KOPT-K1 (cell line): ENCODE measurements around the gene RNF126.
"Not testable (repeated sequence)": the region's sequence is repeated elsewhere in the genome, so short reads cannot be mapped to it uniquely, and the experiment has no call there.

Source experiments
- H3K27ac ChIP-seq: fragments of 200-600 bp; sonication (generic); 2 replicates; pipeline ENCODE4 v1.5.1; 2016; ENCODE audit warnings: antibody characterized with exemption, mild to moderate bottlenecking, low read depth, low read length; ENCODE audit not compliant: poor library complexity, severe bottlenecking
- H3K36me3 ChIP-seq: fragments of 200-600 bp; sonication (generic); 2 replicates; pipeline ENCODE4 v1.5.1; 2017; ENCODE audit warnings: antibody characterized with exemption, mild to moderate bottlenecking, low read length, moderate library complexity; ENCODE audit not compliant: insufficient read depth
- H3K9me3 ChIP-seq: fragments of 200-600 bp; sonication (generic); 2 replicates; pipeline ENCODE4 v1.5.1; 2017; ENCODE audit warnings: antibody characterized with exemption, low read length, mild to moderate bottlenecking; ENCODE audit not compliant: insufficient read depth, poor library complexity, severe bottlenecking

Gene RNF126

DNA sequence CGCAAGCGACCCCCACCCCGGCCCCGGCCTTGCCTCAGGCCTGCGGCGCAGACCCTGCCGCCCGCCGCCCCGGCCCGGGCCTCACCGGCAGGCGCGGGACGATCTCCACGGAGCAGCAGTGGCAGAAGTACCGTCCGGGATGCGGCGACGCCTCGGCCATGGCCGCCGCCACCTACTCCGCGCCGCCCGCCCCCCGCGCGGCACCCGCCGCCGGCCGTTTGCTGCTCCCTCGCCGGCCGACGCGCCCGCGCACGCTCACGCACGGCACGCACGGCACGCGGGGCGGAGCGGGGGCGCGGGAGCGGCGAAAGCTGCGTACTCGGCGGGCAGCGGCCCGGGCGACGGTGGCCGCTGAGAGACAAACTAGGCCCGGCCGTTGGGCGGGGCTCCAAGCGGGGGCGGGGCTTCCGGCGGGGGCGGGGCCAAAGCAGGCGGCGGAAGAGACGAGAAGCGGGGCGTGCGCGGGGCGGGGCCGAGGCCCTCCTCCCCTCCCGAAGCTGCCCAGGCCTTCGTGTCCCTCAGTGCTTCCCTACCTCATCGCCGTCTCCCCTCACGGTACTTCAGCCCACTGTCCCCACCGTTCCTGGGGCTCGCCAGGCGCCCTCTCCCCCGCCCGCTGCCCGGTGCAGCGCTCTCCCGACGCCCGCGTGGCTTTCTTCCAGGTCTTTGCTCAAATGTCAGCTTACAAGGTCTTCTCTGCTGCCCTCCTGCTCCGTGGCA is at the start of gene RNF126:
RNF126 (minus strand) TSS at position 253 of the 720 bp plus-strand sequence; CDS start at position 160, 93 bp downstream.
- H3K36me3 ChIP-seq: peaks cover 19% of the 10 kb centered on the region
- H3K27ac ChIP-seq: peak within 1 kb of the TSS; percentile 95
- H3K9me3 ChIP-seq: peaks cover 5% of the 10 kb centered on the region

DNA sequence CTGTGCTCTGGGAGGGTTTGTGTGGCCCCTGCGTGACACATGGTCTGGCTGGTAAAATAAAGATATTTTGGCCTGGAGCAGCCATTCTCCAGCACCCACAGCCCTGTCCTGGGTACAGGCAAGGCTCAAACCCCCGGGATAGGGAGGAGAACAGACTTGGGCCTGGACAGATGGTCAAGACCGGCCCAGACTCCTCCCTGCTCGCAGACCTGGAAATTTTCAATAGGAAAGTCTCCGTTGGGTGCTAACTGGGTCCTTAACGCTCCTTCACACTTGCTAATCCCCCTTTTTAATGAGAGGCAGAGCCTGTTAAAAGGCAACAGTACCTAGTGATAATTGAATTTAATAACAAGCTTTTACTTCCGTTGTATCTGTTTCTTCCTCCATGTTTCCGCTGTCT is 48.2 kb upstream of the RNF126 start:
- H3K27ac ChIP-seq: no peak overlapping the region
- peaks cover 16% of the 10 kb centered on the region for H3K9me3 ChIP-seq
- no peaks in the 10 kb centered on the region for H3K36me3 ChIP-seq

DNA sequence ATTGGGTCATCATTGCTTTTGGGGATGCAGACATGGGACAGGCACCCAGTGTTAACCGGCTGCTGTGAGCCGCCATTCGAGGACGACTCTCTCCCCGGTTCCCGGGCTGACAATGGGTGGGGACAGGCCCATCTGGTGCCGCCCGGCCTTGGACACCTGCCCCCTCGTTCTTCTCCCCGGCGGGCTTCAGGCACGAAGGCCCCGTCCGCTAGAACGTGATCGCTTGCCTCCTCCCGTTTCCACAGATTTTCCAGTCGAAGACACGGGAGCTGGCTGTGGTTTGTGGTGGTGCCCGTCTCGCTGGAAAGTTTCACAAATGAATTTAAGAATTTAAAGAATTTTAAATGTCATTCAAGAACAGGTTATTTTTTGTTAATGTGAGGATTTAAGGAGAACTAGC is 47.8 kb upstream of the RNF126 start:
- no peaks in the 10 kb centered on the region for H3K36me3 ChIP-seq
- H3K27ac ChIP-seq: no peak overlapping the region

DNA sequence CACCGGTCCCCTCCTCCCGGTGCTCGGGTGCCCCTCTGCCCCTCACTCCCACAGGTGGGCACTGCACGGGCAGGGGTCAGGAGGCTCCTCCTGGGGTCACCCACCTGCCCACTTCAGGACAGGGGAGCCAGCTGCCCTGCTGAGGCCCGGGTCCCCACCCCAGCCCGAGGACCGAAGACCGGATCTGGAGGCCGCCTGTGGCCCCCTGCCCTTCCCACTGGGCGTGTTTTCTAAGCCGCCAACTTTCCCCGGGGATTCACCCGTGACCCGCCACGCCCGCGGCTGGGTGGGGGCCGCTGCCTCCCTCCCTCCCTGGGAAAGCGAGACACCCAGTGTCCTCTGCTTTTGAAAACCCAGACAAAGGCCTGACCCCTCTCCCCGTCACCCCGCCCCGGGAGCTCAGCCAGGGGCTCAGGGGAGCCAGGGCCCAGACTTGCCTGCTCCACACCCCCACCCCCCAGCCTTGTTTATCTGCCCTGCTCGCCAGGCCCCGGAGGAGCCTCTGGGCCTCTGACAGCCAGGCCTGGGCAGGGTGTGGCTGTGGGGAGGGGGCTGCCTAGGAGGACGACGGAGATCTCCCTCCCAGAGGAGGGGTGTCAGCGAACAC is 47.1 kb upstream of the RNF126 start:
- Histone ChIP-seq H3K9me3 (peaks cover 9% of the 10 kb centered on the region), H3K27ac (no peak overlapping the region), H3K36me3 (no peaks in the 10 kb centered on the region)

More for the DNA sequence above, 47.8 kb upstream of the RNF126 start:
- H3K9me3 ChIP-seq: peaks cover 16% of the 10 kb centered on the region

DNA sequence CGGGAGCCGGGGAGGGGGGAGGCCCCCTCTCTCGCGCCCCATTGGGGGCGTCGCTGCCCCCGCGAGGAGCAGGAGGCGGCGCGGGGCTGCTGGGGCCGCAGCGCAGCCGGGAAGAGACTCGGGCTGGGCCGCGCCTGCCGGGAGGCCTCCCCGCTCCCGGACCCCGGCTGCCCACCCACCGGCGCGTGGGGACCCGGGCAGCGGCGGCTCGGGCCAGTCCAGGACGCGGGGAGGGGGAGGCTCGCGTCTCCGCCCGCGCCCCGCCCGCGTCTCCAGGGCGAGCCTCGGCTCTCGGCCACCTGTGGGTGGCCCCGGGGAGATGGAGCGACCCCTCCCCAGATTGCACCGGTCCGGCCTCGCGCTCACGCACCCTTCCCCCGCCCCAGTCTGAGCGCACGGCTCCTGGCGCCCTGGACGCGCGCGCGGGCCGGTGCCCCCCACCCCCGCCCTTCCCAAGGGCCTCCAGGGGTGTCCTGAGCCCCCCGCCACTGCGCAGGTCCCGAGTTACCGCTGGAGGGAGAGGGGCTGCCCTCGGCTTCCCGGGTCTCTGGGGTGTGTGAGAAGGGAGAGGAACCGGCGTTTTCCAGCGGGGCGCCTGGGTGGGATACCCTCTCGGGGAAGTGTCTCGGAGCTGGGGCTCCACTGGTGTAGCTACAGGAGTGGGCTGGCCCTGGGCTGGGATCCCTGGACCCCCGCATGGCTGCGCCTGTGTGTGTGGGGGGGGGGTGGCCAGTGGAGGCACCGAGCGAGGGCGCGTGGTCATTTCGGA is 46.4 kb upstream of the RNF126 start:
- Histone ChIP-seq H3K27ac (no peak overlapping the region), H3K9me3 (peaks cover 8% of the 10 kb centered on the region), H3K36me3 (no peaks in the 10 kb centered on the region)

DNA sequence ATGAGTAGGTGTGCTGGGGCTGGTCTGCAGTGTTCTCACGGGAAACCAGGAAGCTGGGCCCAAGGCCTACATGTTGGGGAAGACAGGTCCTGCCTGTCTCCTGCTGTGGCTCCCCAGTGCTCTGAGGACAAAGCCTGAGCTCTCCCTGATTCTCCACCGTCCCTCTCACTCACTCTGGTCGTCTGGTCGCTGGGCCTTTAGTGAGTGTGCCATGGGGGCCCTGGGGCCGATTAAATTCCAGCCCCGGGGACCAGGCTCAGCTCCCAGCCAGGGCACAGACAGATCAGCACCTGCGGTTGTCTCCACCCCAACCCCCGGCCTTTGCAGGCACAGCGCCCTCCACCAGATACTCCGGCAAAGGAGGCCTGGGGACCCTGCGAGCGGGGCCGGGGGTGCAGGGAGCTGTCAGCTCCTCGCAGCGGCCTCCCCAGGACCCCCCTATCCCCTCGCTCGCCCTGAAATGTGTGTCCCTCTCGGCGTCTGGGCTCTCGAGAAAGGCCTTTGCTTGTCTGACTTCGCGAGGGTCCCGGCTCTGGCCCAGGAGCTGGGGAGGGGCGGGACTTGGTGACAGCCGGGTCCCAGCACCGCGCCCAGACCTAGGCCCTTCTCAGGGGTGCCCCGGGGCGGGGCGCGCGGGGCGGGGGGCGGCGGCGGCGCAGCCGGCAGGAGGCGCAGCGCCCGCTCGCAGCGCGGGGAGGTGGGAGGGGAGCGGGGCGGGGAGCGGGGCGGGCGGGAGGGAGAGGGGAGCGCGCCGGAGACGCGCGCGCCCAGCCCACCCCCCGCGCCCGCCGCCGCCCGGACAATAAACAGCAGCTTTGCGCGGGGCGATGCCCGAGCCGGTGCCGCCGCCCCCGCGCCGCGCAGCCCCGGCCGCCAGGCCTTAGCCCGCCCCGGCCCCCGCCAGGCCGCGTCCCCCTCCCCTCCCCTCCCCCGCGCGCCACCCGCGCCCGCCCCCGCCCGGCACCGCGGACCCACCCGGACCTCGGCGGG is 45.4 kb upstream of the RNF126 start, which contains the start of gene PALM:
PALM (plus strand) TSS at position 782 of the 990 bp plus-strand sequence. CDS start 212 bp downstream, outside the sequence.
- Histone ChIP-seq H3K9me3 (peaks cover 8% of the 10 kb centered on the region), H3K27ac (no peak within 1 kb of the TSS)

DNA sequence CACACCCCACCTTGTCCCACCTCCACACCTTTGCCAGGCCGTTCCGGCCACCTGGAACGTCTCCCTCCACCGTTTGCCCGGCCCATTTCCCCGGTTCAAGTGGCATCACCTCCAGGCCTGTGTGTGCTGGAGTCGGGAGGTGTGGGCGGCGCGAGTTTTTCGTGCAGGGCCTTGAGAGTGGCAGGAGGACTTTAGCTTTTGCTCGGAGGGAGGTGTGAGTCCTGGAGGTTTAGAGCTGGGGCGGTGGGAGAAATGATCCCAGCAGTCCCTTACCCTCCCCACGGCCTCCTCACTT is 41.4 kb upstream of the RNF126 start:
- H3K9me3 ChIP-seq: peaks cover 8% of the 10 kb centered on the region
- H3K27ac ChIP-seq: no peak overlapping the region
- H3K36me3 ChIP-seq: no peaks in the 10 kb centered on the region

More for the DNA sequence above, 45.4 kb upstream of the RNF126 start, which contains the start of gene PALM:
- H3K36me3 ChIP-seq: no peaks in the 10 kb centered on the region

DNA sequence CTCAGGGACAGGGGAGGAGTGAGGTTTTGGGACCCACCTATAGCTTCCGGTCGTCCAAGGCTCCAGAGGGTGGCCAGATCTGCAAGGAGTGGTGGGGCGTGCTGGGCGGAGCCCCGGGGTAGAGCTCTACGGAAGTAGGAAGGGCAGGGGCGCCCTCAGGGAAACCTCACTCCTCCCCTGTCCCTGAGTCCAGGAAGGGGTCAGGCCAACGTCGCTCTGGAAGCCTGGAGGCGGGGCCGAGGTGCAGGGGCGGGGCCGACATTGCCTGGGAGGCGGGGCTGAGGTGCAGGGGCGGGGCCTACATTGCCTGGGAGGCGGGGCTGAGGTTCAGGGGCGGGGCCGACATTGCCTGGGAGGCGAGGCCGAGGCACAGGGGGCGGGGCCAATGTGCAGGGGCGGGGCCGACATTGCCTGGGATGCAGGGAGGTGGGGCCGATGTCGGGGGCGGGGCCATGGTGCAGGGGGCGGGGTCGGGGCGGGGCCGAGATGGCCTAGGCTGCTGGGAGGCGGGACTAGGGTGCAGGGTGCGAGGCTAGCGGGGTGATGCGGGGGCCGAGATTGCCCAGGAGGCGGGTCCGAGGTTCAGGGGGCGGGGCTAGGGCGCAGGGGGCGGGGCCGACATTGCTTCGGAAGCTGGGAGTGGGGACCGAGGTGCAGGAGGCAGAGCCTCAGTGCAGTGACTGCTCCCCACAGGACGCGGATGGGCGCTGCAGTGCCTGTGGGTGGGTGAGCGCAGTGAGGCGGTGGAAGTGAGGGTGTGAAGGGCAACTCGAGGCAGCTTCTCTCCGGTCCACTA is 40.8 kb upstream of the RNF126 start:
- Histone ChIP-seq H3K9me3 (peaks cover 8% of the 10 kb centered on the region), H3K27ac (no peak overlapping the region), H3K36me3 (no peaks in the 10 kb centered on the region)

DNA sequence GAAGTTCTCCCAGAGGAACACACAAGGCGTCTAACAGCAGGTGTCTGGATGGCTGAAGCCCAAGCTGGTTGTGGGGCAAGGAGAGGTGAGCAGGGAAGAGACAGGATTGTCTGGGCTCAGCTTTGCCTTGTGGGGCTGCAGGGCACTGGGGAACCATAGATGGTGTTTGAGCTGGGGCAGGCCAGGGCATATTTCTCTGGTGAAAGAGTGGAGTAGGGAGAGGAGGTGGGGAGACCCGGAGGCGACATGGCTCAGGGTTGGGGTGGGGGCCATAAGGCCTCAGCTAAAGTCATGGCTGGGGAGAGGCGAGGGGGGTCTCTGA is 40.3 kb upstream of the RNF126 start:
- H3K9me3 ChIP-seq: peaks cover 8% of the 10 kb centered on the region
- no peaks in the 10 kb centered on the region for H3K36me3 ChIP-seq
- no peak overlapping the region for H3K27ac ChIP-seq

DNA sequence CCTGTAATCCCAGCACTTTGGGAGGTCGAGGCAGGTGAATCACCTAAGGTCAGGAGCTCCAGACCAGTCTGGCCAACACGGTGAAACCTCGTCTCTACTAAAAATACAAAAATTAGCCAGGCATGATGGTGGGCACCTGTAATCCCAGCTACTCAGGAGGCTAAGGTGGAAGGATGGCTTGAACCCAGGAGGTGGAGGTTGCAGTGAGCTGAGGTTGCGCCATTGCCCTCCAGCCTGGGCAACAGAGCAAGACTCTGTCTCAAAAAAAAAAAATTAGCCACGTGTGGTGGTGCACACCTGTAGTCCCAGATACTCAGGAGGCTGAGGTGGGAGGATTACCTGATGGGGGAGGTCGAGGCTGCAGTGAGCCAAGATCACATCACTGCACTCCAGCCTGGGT is 39.8 kb upstream of the RNF126 start:
- not testable (repeated sequence) for H3K27ac ChIP-seq, H3K9me3 ChIP-seq, H3K36me3 ChIP-seq

DNA sequence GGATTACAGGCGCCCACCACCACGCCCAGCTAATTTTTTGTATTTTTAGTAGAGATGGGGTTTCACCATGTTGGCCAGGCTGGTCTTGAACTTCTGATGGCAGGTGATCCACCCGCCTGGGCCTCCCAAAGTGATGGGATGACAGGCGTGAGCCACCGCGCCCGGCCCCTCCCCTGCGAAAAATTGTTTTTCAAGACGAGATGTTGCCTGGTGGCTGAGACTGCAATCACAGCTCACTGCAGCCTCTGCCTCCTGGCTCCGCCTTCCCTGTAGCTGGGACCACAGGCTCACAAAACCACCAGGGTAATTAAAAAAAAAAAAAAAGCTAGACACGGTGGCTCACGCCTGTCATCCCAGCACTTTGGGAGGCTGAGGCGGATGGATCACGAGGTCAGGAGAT is 36.9 kb upstream of the RNF126 start:
- not testable (repeated sequence) for H3K36me3 ChIP-seq, H3K9me3 ChIP-seq, H3K27ac ChIP-seq

DNA sequence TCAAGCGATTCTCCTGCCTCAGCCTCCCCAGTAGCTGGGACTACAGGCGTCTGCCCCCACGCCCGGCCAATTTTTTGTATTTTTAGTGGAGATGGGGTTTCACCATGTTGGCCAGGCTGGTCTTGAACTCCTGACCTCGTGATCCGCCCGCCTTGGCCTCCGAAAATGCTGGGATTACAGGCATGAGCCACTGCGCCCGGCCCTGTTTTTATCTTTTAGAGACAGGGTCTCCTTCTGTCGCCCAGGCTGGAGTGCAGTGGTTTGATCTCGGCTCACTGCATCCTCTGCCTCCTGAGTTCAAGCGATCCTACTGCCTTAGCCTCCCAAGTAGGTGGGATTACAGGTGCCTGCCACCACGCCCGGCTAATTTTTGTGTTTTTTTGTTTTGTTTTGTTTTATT is 35.5 kb upstream of the RNF126 start:
- not testable (repeated sequence) for H3K27ac ChIP-seq, H3K9me3 ChIP-seq, H3K36me3 ChIP-seq

DNA sequence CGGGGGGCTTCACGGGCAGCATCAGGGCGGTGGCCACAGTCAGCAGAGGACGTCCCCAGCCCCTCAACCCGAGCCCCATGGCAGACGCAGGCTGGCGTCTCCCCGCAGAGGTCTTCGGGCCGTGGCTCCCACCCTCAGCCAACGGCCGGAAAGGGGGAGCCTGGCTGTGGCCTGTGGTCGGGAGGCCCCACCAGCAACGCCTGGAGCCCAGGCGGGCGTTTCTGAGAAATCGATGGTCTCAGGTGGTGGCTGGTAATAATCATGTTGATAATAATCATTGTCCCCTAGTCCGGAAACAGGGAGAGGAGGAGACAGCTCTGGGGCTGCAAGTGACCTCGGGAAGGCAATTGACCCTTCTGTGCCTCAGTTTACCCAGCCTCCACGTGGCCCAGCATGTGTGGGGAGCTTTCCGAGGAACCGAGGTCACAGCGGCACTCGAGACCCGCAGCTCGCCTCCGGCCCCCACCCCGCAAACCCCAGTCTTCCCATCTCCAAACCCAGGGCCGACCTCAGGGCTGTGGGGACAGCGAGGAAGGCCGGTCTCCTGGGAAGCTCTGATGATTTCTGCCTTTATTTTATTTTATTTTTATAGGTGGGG is 32.4 kb upstream of the RNF126 start, which contains the start of gene PRSS57:
PRSS57 (minus strand) TSS at position 101 of the 598 bp plus-strand sequence; CDS start at position 79, 22 bp downstream.
- no peaks in the 10 kb centered on the region for H3K36me3 ChIP-seq
- H3K27ac ChIP-seq: peak within 1 kb of the TSS; percentile 68

More for the DNA sequence above, 32.4 kb upstream of the RNF126 start, which contains the start of gene PRSS57:
- H3K9me3 ChIP-seq: no peaks in the 10 kb centered on the region
